ENCODE measurements around the gene RNF149.

RNF149 gene

DNA sequence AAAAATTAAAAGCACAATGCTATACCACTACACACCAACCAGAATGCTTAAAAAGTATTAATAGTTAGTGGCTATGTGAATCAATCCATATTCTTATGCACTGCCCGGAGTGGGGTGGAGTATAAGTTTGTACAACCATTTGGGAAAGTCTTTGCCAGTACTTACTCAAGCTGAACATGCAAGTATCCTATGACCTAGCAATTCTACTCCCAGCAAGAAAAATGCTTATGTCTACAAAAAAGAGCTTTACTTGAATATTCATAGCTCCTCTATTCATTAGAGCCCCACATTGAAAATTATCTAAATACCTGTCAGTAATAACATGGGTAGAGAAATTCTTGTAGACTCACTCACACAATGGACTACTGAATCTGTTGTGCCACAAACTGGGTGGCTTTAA is 77.3 kb downstream of the RNF149 start:
- no peak for DNase-seq (ENCODE audit: low spot score)

DNA sequence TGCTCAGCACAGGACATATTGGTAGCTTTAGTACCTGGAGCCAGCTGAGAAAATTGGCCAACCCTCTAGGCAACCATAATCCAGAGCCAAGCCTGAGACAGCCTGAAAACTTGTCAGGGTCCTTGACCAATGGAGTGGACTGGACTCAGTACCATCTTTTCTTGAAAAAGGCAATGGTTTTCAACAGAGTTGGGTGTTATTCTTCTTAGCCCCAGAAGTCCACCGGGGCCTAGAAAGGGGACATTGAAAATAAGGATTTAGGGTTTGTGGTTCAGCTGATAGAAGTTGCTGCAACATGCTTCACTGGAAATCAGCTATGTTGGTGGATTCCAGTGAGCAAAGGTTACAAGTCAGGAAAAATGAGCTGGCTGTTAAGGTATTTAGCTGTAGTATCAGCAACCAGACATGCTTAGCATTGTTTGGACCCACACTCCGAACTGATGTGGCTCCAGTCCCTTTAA is 77.9 kb downstream of the RNF149 start:
- DNase-seq (ENCODE audit: low spot score): no peak
